GM18861 (cell line): ENCODE results near the gene EXOC3.
"Not testable (repeated sequence)": the region's sequence is repeated elsewhere in the genome, so short reads cannot be mapped to it uniquely, and the experiment has no call there.

Source experiments
- ATAC-seq: cut with Tn5 transposase; IDR thresholded peaks from one replicate; pipeline ENCODE4 v1.9.1; 2021; ENCODE audit not compliant: unreplicated experiment

Gene EXOC3

DNA sequence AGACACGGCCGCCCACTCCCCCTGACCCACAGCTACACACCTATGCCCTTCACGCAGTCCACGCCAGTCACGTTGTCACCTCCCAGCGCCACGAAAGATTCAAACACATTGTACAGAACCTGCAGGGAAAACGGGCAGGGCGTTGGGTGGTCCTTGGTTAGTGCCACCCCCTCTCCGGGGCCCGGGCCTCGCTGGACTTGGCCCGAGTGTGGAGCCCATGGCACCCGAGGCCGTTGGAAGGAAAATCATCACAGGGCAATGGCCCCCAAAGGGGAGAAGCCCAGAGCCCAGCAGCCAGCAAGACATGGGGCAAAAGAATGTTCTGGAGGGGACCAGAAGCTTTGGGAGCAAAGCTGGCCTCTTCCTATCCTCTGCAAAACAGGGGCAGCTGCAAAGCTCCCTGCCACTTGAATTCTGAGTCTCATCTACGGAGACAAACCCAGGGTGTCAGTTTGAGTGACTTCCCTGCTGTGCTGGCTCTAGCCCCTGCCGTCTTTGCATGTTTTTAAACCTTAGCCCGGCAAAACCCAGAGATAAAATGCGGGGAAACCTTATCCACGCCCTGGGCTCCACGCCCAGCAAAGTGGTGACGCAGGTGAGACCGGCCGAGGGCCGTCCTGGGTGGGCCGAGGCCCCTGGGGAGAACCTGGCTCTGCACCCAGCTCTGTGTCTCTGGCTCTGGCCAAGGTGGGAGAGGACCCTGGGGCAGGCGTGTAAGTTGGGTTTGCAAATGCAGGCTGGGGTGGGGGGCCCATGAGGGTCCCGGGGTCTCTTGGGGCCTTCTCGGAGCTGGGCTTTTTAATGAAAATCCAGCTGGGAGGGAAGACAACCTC, 42.4 kb downstream of the EXOC3 start:
- ATAC-seq = no peak

DNA sequence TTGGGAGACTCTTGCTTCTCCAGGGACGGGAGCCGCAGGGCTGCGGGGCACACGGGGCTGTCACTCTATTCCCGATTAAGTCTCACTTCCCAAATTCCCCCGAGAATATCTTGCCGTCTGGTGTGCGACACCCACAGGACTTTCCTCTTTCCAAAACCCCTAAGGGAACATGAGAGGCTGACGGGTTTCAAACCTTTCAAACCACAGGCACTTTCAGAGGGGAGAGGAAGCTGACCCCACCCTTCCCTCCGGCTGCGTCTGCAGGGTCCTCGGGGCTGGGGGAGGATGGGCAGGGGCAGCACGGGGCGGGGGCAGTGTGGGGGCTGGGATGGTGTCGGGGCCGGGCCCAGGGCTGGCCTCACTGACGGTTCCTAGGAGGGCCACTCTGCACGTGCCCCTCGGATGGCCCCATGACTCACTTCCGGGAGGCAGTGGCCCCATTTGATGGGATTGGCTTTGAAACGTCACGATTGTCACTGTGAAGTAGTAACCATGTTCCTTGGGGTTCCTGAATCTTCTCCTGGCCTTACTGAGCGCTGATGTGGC, 43.0 kb downstream of the EXOC3 start:
- ATAC-seq = no peak

DNA sequence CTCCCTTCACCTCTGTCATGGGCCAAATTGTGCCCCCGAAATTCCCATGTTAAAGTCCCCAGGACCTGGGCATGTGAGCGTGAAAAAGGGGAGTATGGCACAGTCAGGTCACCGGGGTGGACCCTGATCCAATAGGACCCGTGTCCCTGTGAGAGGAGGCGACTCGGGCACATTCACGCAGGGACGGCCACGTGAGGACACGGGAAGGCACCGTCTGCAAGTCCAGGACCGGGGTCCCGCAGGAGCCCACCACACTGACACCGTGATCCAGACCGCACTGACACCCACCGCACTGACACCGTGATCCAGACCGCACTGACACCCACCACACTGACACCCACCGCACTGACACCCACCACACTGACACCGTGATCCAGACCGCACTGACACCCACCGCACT, 43.6 kb downstream of the EXOC3 start:
- ATAC-seq = not testable (repeated sequence)

GRCh38 chr5:488241-488640, 45.3 kb downstream of the EXOC3 start:
- no peak for ATAC-seq

- ATAC-seq = no peak
Observed at GRCh38 chr5:488744-489688, 46.0 kb downstream of the EXOC3 start.

DNA sequence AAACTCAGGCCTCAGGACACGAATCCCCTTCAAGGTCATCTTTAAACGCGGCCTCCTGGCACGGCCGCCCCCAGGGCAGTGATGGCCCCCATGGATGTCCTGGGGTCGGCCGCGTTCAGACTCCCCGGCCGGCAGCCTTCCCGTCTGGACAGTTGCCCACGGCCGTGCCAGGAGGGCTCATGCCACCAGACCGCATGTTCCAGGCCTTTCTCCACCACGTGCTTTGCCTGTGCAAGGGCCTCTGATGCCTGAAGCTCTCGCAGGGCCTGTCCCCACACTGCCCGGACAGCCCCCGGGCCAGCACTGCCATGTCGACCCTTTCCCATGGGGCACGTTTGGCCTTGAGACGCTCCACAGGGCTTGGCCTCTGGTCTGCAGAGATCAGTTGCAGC, 46.7 kb downstream of the EXOC3 start:
- no peak for ATAC-seq

- ATAC-seq = no peak
Observed at GRCh38 chr5:490116-491106, 47.4 kb downstream of the EXOC3 start.

DNA sequence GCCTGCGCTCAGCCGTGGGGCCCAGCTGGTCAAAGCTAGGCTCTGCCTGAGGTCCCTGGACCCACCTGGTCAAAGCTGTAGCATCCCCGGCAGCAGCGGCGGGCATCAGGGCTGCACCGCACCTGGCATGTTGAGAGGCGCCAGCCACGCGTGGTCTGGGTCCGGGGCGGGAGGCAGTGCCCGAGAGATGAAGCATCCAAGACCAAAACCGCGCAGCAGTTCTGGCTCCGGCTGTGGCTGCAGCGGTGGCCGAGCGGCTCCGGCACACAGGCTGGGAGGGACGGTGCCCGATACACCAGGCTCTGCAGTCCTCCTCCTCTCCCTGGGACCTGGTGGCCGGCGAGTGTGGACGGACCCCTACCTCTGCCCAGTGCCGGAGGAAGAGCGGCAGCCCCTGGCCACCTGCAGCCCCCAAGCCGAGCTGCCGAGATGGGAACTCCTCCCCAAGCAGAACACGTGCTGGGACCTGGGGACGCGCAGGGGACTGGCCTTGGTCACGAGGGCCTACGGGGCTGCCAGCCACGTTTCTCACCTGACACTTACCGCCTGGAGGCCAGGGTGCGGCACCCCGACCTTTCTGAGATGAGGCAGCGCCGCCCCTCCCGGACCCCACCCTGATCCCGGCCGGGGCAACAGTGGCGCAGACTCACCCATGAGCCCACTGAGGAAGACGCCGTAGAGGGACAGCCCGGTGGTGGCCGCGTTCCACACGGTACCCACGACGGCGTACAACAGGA, 48.3 kb downstream of the EXOC3 start:
- ATAC-seq = no peak

DNA sequence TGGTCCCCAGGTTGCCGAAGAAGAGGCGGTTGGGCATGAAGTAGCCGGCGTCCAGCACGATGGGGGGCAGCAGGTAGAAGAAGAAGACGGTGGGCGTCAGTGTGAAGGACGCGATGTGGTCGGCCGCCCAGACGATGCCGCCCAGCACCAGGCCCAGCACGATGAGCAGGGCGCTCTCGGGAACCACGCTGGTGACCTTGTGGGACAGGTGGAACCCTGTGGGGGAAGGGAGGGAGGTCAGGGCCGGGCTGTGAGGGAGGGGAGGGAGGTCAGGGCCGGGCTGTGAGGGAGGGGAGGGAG, 48.8 kb downstream of the EXOC3 start:
- no peak for ATAC-seq

DNA sequence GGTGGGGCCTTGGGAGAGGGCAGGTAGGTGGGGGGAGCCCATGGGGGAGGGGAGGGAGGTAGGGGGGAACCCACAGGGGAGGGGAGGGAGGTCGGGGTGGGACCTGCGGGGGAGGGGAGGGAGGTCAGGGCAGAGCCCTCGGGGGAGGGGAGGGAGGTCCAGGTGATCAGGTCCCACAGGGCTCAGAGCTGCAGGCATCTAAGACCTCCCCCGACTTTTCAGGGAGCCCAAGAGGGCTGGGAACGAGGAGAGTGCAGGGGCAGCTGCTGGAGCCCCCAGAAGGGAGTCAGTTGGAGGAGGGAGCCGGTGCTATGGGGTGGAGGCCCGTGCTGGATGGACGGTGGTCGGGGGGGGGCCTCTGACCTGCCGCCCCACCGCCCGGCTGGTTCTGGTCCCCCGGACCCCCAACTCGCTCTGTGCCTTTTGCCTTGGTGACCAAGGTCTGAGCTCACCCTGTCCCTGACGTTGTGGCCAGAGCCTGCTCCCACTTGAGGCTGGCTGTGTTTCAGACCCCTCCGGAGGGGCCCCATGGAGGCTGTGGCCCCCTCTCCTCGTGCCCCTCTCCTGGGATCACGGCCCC, 49.4 kb downstream of the EXOC3 start:
- no peak for ATAC-seq

DNA sequence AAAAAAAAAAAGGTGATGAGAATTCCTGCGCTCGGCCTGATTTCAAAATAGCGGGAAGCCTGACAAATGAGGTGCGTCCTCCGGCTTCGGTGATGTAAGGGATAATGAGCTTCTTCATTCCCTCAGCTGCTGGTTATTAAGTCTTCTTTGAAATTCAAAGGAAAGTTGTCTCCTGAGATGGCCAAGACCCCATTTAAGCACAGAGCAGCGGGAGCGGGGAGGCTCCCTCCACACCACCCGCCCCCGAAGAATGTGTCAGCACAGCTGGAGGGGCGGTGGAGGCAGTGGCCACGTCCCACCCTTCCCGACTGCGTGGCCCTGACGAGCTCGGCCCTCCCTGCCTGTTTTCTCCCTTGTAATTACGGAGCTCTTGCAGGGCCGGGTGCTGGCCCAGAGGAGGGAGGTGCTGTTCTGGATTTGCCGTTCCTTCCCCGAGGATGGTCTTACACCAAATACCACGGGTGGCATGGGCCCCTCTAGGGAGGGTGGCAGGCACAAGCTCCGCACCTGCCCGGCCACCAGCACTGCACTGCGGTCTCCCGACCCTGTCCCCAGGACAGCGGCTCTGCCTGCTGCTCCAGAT, 50.2 kb downstream of the EXOC3 start:
- no peak for ATAC-seq

DNA sequence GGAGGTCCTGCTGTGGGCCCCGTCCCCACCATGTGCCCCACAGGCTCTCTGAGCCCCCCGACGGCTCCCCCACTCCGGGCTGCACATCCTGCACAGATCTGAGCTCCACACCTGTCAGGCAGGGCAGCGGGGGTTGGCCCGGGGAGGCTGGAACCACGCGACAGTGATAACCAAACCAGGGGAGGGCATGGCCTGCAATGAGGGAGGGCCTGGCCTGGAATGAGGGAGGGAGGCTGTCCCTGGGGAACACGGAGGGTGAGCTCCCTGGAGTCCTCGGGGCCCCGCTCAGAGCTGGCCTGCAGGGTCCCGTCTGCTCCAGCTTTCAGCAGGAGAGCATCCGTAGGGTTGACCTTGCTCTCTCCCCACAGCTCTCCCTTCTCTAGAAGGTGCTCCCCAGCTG, 50.8 kb downstream of the EXOC3 start:
- no peak for ATAC-seq

- no peak for ATAC-seq
Observed at GRCh38 chr5:494667-495255, 51.8 kb downstream of the EXOC3 start.

DNA sequence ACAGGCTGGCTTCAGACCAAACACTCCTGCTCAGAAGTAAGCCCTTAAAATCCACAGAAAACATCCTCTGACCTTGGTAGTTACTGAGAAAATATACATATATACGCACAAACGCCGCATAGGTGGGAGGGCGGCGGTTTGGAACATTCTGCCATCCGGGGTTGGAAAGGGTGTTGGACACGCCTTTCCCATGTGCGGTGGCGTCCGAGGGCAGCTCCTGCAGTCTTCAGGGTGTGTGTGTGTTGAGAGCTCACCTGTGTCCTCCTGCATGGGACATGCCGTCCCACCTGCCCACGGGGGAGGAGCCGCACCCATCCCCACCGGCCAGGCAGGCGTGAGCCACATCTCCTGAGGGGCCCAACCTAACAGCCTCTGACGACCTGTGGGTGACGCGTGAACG, 53.1 kb downstream of the EXOC3 start:
- no peak for ATAC-seq

GRCh38 chr5:497090-497700, 54.2 kb downstream of the EXOC3 start:
- ATAC-seq = no peak

- no peak for ATAC-seq
Observed at GRCh38 chr5:497871-498509, 55.0 kb downstream of the EXOC3 start.

GRCh38 chr5:499233-500209, 56.5 kb downstream of the EXOC3 start:
- no peak for ATAC-seq
